RWPE2 (cell line): Measurements from ENCODE around the gene KREMEN2.

Experiments
- ATAC-seq: fragments of 200-7000 bp; cut with Tn5 transposase; 3 replicates; pipeline ENCODE4 v1.9.1; 2021; ENCODE audit warnings: low read depth
- DNase-seq: peaks from one replicate; pipeline ENCODE4 v3.0.0-alpha.2; 2020; ENCODE audit warnings: low spot score
- H3K27ac ChIP-seq: fragments of 450-650 bp; 2 replicates; pipeline ENCODE4 v1.5.1; 2017; ENCODE audit warnings: mild to moderate bottlenecking; ENCODE audit not compliant: poor library complexity, severe bottlenecking
- H3K27me3 ChIP-seq: fragments of 250-450 bp; sonication (Bioruptor Pico); 2 replicates; pipeline ENCODE4 v1.5.1; 2021; ENCODE audit warnings: mild to moderate bottlenecking, moderate library complexity; ENCODE audit not compliant: insufficient read depth, poor library complexity, severe bottlenecking
- H3K36me3 ChIP-seq: fragments of 250-450 bp; sonication (Bioruptor Pico); 2 replicates; pipeline ENCODE4 v1.5.1; 2020; ENCODE audit warnings: low read depth, mild to moderate bottlenecking, moderate library complexity
- H3K4me1 ChIP-seq: fragments of 250-450 bp; sonication (Bioruptor Pico); 2 replicates; pipeline ENCODE4 v1.5.1; 2021; ENCODE audit warnings: mild to moderate bottlenecking, moderate library complexity; ENCODE audit not compliant: insufficient read depth, poor library complexity, severe bottlenecking
- H3K4me3 ChIP-seq: fragments of 250-450 bp; sonication (Bioruptor Pico); 2 replicates; pipeline ENCODE4 v1.5.1; 2021; ENCODE audit warnings: mild to moderate bottlenecking, moderate library complexity; ENCODE audit not compliant: severe bottlenecking
- H3K9me3 ChIP-seq: fragments of 250-450 bp; sonication (Bioruptor Pico); 2 replicates; pipeline ENCODE4 v1.5.1; 2021; ENCODE audit warnings: mild to moderate bottlenecking, moderate library complexity; ENCODE audit not compliant: severe bottlenecking
- TF ChIP-seq, protein P1 (sequence below): fragments of 450-650 bp; IDR thresholded peaks from one replicate; pipeline ENCODE4 v1.5.1; 2017; ENCODE audit warnings: mild to moderate bottlenecking, moderate library complexity; ENCODE audit not compliant: poor library complexity, severe bottlenecking

KREMEN2 gene

DNA sequence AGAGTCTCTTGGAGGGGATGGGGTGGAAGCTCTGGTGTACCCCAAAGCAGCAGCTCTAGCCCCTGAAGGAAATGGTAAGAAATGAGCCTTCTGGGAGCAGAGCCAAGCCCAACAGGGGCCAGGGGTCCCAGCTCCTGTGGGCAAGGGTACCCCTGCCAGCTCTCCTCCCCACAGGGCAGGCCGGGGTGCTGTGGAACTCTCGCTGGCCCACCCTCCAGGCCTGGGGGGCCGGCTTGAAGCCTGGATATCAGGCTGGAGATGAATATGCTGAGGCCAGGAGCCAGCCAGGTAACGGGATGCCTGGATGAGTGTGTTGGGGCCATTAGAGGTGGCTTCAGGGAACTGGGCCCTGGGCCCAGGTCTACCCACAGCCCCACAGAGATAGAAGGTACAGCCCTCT is 36.5 kb downstream of the KREMEN2 start:
- ATAC-seq, result no peak
- H3K36me3 ChIP-seq, result no peaks in the 10 kb centered on the region

DNA sequence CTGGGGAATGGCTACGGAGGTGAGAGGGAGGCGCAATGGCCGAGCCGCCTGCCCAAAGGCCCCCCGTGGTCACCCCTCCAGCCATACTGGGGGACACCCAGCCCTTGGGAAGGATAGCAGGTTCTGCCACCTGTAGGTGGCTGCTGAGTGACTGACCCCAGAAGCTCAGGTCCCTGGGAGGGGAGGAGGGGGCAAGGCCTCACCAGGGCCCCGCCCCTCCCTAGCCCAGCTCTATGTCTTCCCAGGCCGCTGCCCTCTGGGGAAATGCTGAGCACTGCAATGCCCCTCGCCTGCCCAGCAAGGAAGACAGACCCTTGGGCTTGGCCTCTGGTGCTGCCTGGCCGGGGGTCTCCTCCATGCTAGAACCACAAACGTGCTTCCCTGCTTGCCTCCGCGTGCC is 37.2 kb downstream of the KREMEN2 start:
- no peaks in the 10 kb centered on the region for H3K4me1 ChIP-seq
- no peak overlapping the region for H3K27ac ChIP-seq
- no peaks in the 10 kb centered on the region for H3K27me3 ChIP-seq
- no peaks in the 10 kb centered on the region for H3K9me3 ChIP-seq
- DNase-seq (no peak), ATAC-seq (no peak)
- no peaks in the 10 kb centered on the region for H3K36me3 ChIP-seq
- TF ChIP-seq, protein P1, sequence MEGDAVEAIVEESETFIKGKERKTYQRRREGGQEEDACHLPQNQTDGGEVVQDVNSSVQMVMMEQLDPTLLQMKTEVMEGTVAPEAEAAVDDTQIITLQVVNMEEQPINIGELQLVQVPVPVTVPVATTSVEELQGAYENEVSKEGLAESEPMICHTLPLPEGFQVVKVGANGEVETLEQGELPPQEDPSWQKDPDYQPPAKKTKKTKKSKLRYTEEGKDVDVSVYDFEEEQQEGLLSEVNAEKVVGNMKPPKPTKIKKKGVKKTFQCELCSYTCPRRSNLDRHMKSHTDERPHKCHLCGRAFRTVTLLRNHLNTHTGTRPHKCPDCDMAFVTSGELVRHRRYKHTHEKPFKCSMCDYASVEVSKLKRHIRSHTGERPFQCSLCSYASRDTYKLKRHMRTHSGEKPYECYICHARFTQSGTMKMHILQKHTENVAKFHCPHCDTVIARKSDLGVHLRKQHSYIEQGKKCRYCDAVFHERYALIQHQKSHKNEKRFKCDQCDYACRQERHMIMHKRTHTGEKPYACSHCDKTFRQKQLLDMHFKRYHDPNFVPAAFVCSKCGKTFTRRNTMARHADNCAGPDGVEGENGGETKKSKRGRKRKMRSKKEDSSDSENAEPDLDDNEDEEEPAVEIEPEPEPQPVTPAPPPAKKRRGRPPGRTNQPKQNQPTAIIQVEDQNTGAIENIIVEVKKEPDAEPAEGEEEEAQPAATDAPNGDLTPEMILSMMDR, result no peak
- no peak overlapping the region for H3K4me3 ChIP-seq

More for the DNA sequence above, 36.5 kb downstream of the KREMEN2 start:
- Histone ChIP-seq H3K4me3 (no peak overlapping the region), H3K9me3 (no peaks in the 10 kb centered on the region), H3K27ac (no peak overlapping the region), H3K27me3 (no peaks in the 10 kb centered on the region), H3K4me1 (peaks cover 3% of the 10 kb centered on the region)
- DNase-seq, result no peak
- TF ChIP-seq, protein P1, result no peak

DNA sequence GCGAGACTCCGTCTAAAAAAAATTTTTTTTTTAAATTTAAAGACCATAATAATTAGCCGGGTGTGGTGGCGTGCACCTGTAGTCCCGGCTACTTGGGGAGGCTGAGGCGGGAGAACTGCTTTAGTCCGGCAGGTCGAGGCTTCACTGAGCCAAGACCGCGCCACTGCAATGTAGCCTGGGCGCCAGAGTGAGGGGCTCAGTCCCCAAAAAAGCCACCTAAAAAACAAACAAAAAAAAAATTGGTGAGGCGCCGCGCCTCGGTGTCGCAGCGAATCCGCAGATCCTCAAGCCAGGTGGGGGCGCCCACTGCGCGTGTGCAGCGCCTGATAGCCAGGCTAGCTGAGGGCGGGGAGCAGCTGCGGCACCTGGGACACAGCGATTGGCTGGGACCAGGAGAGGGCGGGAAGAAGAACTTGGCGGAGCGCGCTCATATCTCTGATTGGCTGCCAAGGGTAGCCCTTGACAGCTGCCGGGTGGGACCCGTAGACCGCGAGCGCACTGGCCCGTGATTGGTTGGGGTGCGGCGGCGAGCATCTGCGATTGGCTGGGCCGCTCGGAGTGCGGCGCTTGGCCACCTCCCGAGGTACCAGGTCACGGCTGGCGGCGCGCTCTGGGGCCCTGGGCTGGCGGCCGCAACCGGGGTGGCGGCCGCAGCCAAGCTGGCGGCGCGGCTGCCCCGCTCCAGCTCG is 39.7 kb downstream of the KREMEN2 start:
- Histone ChIP-seq H3K27me3 (no peaks in the 10 kb centered on the region), H3K27ac (peak overlapping the region; percentile 52), H3K36me3 (no peaks in the 10 kb centered on the region), H3K4me1 (no peaks in the 10 kb centered on the region), H3K4me3 (peak overlapping the region; percentile 48), H3K9me3 (no peaks in the 10 kb centered on the region)
- TF ChIP-seq, protein P1, result peak; percentile 95
- ATAC-seq (peak; percentile 96), DNase-seq (peak; percentile 99)

DNA sequence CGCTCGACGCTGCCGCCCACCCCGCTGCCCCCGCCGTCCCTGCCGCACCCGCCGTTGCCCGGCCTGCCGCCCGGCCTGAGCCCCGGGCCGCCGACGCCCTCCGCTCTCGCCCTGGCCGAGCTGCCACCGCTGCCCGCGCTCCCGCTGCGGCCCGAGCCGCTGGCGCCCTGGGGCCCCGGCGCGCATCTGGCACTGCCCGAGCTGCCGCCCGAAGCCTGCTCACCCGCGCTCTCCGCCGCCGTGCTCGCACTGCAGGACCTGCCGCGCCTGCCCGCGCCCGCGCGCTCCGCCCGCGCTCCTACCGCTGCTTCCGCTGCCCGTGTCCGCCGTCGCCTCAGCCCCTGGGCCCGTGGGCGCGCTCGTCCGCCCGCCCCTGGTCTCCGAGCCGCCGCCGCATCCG is 40.2 kb downstream of the KREMEN2 start:
- H3K36me3 ChIP-seq, result no peaks in the 10 kb centered on the region
- H3K27me3 ChIP-seq, result no peaks in the 10 kb centered on the region
- no peak for ATAC-seq
- peak overlapping the region; percentile 48 for H3K4me3 ChIP-seq
- H3K9me3 ChIP-seq, result no peaks in the 10 kb centered on the region
- TF ChIP-seq, protein P1, result no peak
- H3K4me1 ChIP-seq, result peaks cover 3% of the 10 kb centered on the region
- no peak for DNase-seq
- peak overlapping the region; percentile 52 for H3K27ac ChIP-seq

DNA sequence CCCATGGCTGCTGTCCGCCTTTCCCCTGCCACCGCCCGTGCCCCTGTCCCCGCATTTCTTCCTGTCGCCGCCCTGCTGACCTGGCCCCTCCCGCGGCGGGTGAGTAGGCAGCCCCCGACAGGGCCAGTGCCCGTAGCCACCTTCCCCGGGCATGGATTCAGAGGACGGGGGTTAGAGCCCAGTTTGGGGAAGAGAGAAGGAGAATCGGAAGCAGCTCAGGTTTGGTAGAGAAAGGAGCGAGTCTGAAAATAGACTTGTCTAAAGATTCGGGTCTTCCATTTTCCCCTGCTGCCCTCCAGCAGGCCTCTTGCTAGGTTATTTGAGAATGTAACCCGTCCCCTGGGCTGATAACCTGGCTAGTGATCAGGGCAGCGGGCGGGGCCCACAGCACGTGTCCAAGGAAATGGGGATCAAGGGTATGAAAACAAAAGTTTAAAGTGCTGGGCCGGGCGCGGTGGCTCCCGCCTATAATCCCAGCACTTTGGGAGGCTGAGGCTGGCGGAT is 40.8 kb downstream of the KREMEN2 start:
- no peak for ATAC-seq
- Histone ChIP-seq H3K27me3 (no peaks in the 10 kb centered on the region), H3K27ac (peak overlapping the region; percentile 52), H3K36me3 (no peaks in the 10 kb centered on the region), H3K4me1 (peaks cover 8% of the 10 kb centered on the region), H3K4me3 (peak overlapping the region; percentile 31), H3K9me3 (no peaks in the 10 kb centered on the region)
- DNase-seq, result no peak
- TF ChIP-seq, protein P1, result no peak
